ENCODE measurements around the gene C22orf23. TPM values are rescaled to one million over a fixed set of nuclear protein-coding genes. Genes with fewer than 3 reads are reported as not detected.
"Not testable (repeated sequence)": the region's sequence is repeated elsewhere in the genome, so short reads cannot be mapped to it uniquely, and the experiment has no call there.

C22orf23 gene
- total and polyA plus RNA-seq, 9 donors, result 0.28 to 2.6 (median 0.77) TPM

GRCh38 chr22:37981282-37982011 lies 28.0 kb upstream of the C22orf23 start:
- Histone ChIP-seq H3K36me3 (no peaks in the 10 kb centered on the region), H3K4me3 (no peak overlapping the region), H3K27ac (no peak overlapping the region), H3K27me3 (no peaks in the 10 kb centered on the region), H3K9me3 (no peaks in the 10 kb centered on the region), H3K4me1 (ENCODE audit: insufficient read depth) (no peaks in the 10 kb centered on the region)
- WGBS, 3 donors, result 95 to 98% (median 97%) methylated on average over 6 of the region's 6 CpGs
- intact Hi-C loops (cut with DNase I), result no loop called here
- TF ChIP-seq POLR2A (IDR thresholded peaks at IDR 0.05), result no peak
- TF ChIP-seq EP300 (IDR thresholded peaks at IDR 0.05), result no peak
- TF ChIP-seq, protein P1, sequence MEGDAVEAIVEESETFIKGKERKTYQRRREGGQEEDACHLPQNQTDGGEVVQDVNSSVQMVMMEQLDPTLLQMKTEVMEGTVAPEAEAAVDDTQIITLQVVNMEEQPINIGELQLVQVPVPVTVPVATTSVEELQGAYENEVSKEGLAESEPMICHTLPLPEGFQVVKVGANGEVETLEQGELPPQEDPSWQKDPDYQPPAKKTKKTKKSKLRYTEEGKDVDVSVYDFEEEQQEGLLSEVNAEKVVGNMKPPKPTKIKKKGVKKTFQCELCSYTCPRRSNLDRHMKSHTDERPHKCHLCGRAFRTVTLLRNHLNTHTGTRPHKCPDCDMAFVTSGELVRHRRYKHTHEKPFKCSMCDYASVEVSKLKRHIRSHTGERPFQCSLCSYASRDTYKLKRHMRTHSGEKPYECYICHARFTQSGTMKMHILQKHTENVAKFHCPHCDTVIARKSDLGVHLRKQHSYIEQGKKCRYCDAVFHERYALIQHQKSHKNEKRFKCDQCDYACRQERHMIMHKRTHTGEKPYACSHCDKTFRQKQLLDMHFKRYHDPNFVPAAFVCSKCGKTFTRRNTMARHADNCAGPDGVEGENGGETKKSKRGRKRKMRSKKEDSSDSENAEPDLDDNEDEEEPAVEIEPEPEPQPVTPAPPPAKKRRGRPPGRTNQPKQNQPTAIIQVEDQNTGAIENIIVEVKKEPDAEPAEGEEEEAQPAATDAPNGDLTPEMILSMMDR (IDR thresholded peaks at IDR 0.05), result no peak
- DNase-seq, result no peak

DNA sequence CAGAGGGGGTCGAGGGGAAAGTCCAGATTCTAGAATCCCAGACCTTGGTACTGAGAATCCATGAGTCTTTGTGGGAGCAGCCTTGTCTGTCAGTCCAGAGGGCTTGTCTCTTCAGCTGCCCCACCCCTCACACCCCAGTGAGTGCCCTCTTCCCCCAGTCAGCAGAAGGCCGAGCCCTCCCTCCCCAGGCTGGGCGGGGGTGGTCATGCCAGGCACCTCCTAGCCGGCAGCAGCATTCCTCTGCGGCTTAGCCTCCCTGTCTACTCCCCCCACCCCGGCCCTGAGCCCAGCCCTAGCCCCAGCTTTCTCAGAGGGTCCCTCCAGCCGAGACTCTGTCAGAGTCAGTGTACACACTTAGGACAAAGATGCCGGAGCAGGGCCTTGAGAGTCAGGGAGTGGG lies 26.4 kb upstream of the C22orf23 start:
- 72 to 80% (median 78%) methylated on average over 8 of the region's 8 CpGs for WGBS, 3 donors
- no peaks in the 10 kb centered on the region for H3K36me3 ChIP-seq
- TF ChIP-seq, protein P1 (IDR thresholded peaks at IDR 0.05), result no peak
- TF ChIP-seq POLR2A (IDR thresholded peaks at IDR 0.05) (no peak), EP300 (IDR thresholded peaks at IDR 0.05) (no peak)
- no peaks in the 10 kb centered on the region for H3K4me1 ChIP-seq (ENCODE audit: insufficient read depth)
- no peak for DNase-seq
- no peaks in the 10 kb centered on the region for H3K27me3 ChIP-seq
- no peak overlapping the region for H3K4me3 ChIP-seq
- intact Hi-C loops (cut with DNase I), result no loop called here
- no peaks in the 10 kb centered on the region for H3K9me3 ChIP-seq
- H3K27ac ChIP-seq, result no peak overlapping the region

DNA sequence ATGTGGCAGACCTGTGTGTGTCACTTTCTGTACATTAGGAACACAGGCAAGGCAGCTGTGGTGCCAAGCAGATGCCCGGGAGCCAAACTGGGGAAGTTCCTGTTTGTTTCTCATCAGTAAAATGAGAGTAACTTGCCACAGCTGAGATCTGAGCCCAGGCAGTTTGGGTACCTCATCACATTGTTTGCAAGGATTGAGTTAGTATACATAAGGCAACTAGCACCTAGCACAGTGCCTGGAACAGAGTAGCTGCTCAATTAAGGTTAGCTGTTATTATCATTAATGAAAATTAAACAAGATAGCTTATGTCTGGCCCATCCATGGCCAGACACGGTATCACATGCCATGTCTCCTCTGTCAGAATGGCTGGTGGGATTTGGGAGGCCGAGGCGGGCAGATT lies 23.1 kb upstream of the C22orf23 start:
- Histone ChIP-seq H3K27ac (no peak overlapping the region), H3K4me1 (ENCODE audit: insufficient read depth) (no peaks in the 10 kb centered on the region), H3K9me3 (no peaks in the 10 kb centered on the region), H3K36me3 (no peaks in the 10 kb centered on the region), H3K27me3 (no peaks in the 10 kb centered on the region), H3K4me3 (no peak overlapping the region)
- TF ChIP-seq, protein P1 (IDR thresholded peaks at IDR 0.05), result no peak
- TF ChIP-seq EP300 (IDR thresholded peaks at IDR 0.05), result no peak
- TF ChIP-seq POLR2A (IDR thresholded peaks at IDR 0.05), result no peak
- intact Hi-C loops (cut with DNase I), result no loop called here
- 91 to 97% (median 91%) methylated on average over 4 of the region's 4 CpGs for WGBS, 3 donors
- no peak for DNase-seq

DNA sequence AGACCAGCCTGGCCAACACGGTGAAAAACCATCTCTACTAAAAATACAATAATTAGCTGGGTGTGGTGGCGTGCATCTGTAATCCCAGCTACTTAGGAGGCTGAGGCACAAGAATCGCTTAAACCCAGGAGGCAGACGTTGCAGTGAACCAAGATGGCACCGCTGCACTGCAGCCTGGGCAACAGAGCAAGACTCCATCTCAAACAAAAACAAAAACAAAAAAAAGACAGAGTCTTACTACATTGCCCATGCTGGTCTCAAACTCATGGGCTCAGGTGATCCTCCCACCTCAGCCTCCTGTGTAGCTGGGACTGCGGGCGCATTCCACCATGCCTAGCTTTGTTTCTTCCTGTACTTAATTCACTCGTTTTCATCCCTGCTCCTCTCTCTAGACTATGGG lies 22.6 kb upstream of the C22orf23 start:
- intact Hi-C loops (cut with DNase I); H3K4me1 ChIP-seq (ENCODE audit: insufficient read depth); H3K36me3 ChIP-seq; H3K27ac ChIP-seq; H3K4me3 ChIP-seq; H3K27me3 ChIP-seq; H3K9me3 ChIP-seq; DNase-seq: not testable (repeated sequence)
- 89 to 91% (median 91%) methylated on average over 8 of the region's 8 CpGs for WGBS, 3 donors

- no peak for DNase-seq
- Histone ChIP-seq H3K4me1 (ENCODE audit: insufficient read depth) (no peaks in the 10 kb centered on the region), H3K27me3 (no peaks in the 10 kb centered on the region), H3K36me3 (no peaks in the 10 kb centered on the region), H3K27ac (no peak overlapping the region), H3K9me3 (no peaks in the 10 kb centered on the region), H3K4me3 (no peak overlapping the region)
- TF ChIP-seq POLR2A (IDR thresholded peaks at IDR 0.05) (no peak), EP300 (IDR thresholded peaks at IDR 0.05) (no peak)
- TF ChIP-seq, protein P1 (IDR thresholded peaks at IDR 0.05), result no peak
- intact Hi-C loops (cut with DNase I), result no loop called here
- WGBS, 3 donors, result 66 to 75% (median 74%) methylated on average over 2 of the region's 2 CpGs
Measured at GRCh38 chr22:37975153-37975552, 21.8 kb upstream of the C22orf23 start.

Data from ovary (tissue), 9 donors.